GM12878 (cell line): ENCODE data around the gene DNAJC5. TPM values are rescaled to one million over a fixed set of nuclear protein-coding genes. Genes with fewer than 3 reads are reported as not detected.

ENCODE experiments used
- ATAC-seq: fragments of 200-7000 bp; cut with Tn5 transposase; 3 replicates; pipeline ENCODE4 v1.9.1; 2020; ENCODE audit warnings: mild to moderate bottlenecking, moderate library complexity
- BruUV-seq: library from RNA; stranded (reverse); fragments of 400-500 nt; replicated peaks from 2 replicates; lab custom pipeline; 2021; lab: Mats Ljungman, UMichigan
- CTCF ChIA-PET: fragments of 300-600 bp; sonication (Branson Sonifier 250); formaldehyde crosslinking; extraction: SDS; loops from one replicate; lab custom pipeline; 2021; ENCODE audit warnings: inconsistent platforms; lab: Yijun Ruan, JAX
- POLR2A ChIA-PET: fragments of 350-600 bp; formaldehyde crosslinking; extraction: SDS; loops from one replicate; lab custom pipeline; 2021; ENCODE audit warnings: inconsistent platforms; lab: Charles Lee
- RAD21 ChIA-PET: fragments of 300-600 bp; sonication (Branson Sonifier 250); formaldehyde crosslinking; loops from one replicate; lab custom pipeline; 2023; ENCODE audit warnings: antibody characterized with exemption; ENCODE audit not compliant: unreplicated experiment; lab: Charles Lee
- SMC1A ChIA-PET: fragments of 300-600 bp; sonication (Branson Sonifier 250); formaldehyde crosslinking; loops from one replicate; lab custom pipeline; 2023; ENCODE audit not compliant: unreplicated experiment, uncharacterized antibody; lab: Charles Lee
- DNase-seq: peaks from one replicate; pipeline ENCODE4 v3.0.0-alpha.2; 2011; ENCODE audit warnings: low read depth, low spot score
- FAIRE-seq: peaks from 3 replicates; lab custom pipeline; 2011; peaks lifted over from hg19 to GRCh38; lab: Jason Lieb, UNC
- H2AFZ ChIP-seq: 2 replicates; pipeline ENCODE4 v1.6.0; 2011; ENCODE audit warnings: low read depth, low read length, control low read depth; ENCODE audit not compliant: control insufficient read depth
- H3K27ac ChIP-seq: 2 replicates; pipeline ENCODE4 v1.5.1; 2011; ENCODE audit warnings: control low read depth; ENCODE audit not compliant: control insufficient read depth, insufficient read depth
- H3K27me3 ChIP-seq, 2 experiments: replicated peaks in 1 of 2; 2 replicates each; pipeline versions ENCODE4 v1.6.0 to v1.6.1; 2011; ENCODE audit warnings: low read length in 1 of 2; ENCODE audit not compliant: control insufficient read depth in 2 of 2, insufficient read depth in 2 of 2
- H3K36me3 ChIP-seq, 2 experiments: 2 replicates each; pipeline ENCODE4 v1.5.1; 2011; ENCODE audit warnings: low read length in 1 of 2; ENCODE audit not compliant: control insufficient read depth in 2 of 2, insufficient read depth in 2 of 2
- H3K4me1 ChIP-seq: 2 replicates; pipeline ENCODE4 v1.6.1; 2011; ENCODE audit warnings: mild to moderate bottlenecking, low read length, moderate library complexity, mixed read lengths; ENCODE audit not compliant: control insufficient read depth, insufficient read depth
- H3K4me2 ChIP-seq: 2 replicates; pipeline ENCODE4 v1.6.0; 2011; ENCODE audit warnings: control low read depth; ENCODE audit not compliant: control insufficient read depth, insufficient read depth
- H3K4me3 ChIP-seq: fragments of 200-600 bp; sonication (generic); 2 replicates; pipeline ENCODE4 v1.5.1; 2016
- H3K79me2 ChIP-seq: 2 replicates; pipeline ENCODE4 v1.6.0; 2011; ENCODE audit warnings: low read length; ENCODE audit not compliant: control insufficient read depth, insufficient read depth
- H3K9ac ChIP-seq: 2 replicates; pipeline ENCODE4 v1.8.0; 2011; ENCODE audit warnings: low read length, control low read depth, mixed read lengths; ENCODE audit not compliant: control insufficient read depth, insufficient read depth
- H3K9me3 ChIP-seq: replicated peaks from 3 replicates; pipeline ENCODE4 v1.5.1; 2011; ENCODE audit warnings: mild to moderate bottlenecking, low read length; ENCODE audit not compliant: control insufficient read depth, insufficient read depth
- H4K20me1 ChIP-seq: 2 replicates; pipeline ENCODE4 v1.6.0; 2011; ENCODE audit not compliant: control insufficient read depth, insufficient read depth
- E2F8 ChIP-seq: fragments of 450-650 bp; IDR thresholded peaks from 2 replicates; pipeline ENCODE4 v1.6.1; 2018; ENCODE audit warnings: mild to moderate bottlenecking, low read depth, moderate library complexity; ENCODE audit not compliant: partially characterized antibody
- FOXM1 ChIP-seq: IDR thresholded peaks from 2 replicates; pipeline ENCODE4 v1.6.1; 2012; ENCODE audit warnings: low read depth, mild to moderate bottlenecking, inconsistent platforms, low read length, moderate library complexity
- IRF3 ChIP-seq: fragments of 450-650 bp; IDR thresholded peaks from 2 replicates; pipeline ENCODE4 v1.6.1; 2014; ENCODE audit warnings: mild to moderate bottlenecking
- IRF4 ChIP-seq: IDR thresholded peaks from 2 replicates; pipeline ENCODE4 v1.6.1; 2011; ENCODE audit warnings: low read depth, low read length
- IRF5 ChIP-seq: fragments of 450-650 bp; IDR thresholded peaks from 2 replicates; pipeline ENCODE4 v1.6.1; 2017; ENCODE audit warnings: borderline replicate concordance
- JUNB ChIP-seq: IDR thresholded peaks from 2 replicates; pipeline ENCODE4 v1.6.1; 2016; ENCODE audit warnings: antibody characterized with exemption, mild to moderate bottlenecking
- LARP7 ChIP-seq: fragments of 450-650 bp; IDR thresholded peaks from 2 replicates; pipeline ENCODE4 v1.6.1; 2017; ENCODE audit warnings: mild to moderate bottlenecking
- MYB ChIP-seq: fragments of 150-350 bp; IDR thresholded peaks from 2 replicates; pipeline ENCODE4 v1.6.1; 2014; ENCODE audit warnings: mild to moderate bottlenecking, low read depth, low read length, borderline replicate concordance
- NR2C2 ChIP-seq: IDR thresholded peaks from 2 replicates; pipeline ENCODE4 v1.6.1; 2011; ENCODE audit warnings: borderline replicate concordance, low read depth; ENCODE audit not compliant: control insufficient read depth, insufficient read length
- RAD51 ChIP-seq: fragments of 450-650 bp; IDR thresholded peaks from 2 replicates; pipeline ENCODE4 v1.6.1; 2016; ENCODE audit warnings: moderate library complexity, mild to moderate bottlenecking, inconsistent platforms
- RBBP5 ChIP-seq: fragments of 200-600 bp; sonication (generic); conservative IDR thresholded peaks from 2 replicates; pipeline ENCODE4 v1.6.1; 2016
- SPI1 ChIP-seq: IDR thresholded peaks from 2 replicates; pipeline ENCODE4 v1.6.1; 2011; ENCODE audit warnings: low read depth, mild to moderate bottlenecking, low read length, moderate library complexity, borderline replicate concordance; ENCODE audit not compliant: insufficient read depth
- ZSCAN29 ChIP-seq: fragments of 450-650 bp; IDR thresholded peaks from 2 replicates; pipeline ENCODE4 v1.6.1; 2017; ENCODE audit warnings: mild to moderate bottlenecking, moderate library complexity
- WGBS: methylation state at CpG from one replicate; pipeline ENCODE4 v1.1.6; 2016; ENCODE audit warnings: low lambda C conversion rate; ENCODE audit not compliant: insufficient replicate concordance, insufficient coverage; ENCODE audit errors: missing lambda C conversion rate; 5-methylcytosine and 5-hydroxymethylcytosine counted together
- in situ Hi-C: fragments of 300-500 bp; cut with MboI; formaldehyde crosslinking; loops from 9 replicates; pipeline ENCODE4 v1.14.3; 2018; ENCODE audit warnings: mixed read lengths
- intact Hi-C: fragments of 100-400 bp; cut with micrococcal nuclease; formaldehyde crosslinking; loops from one replicate; pipeline ENCODE4 v1.14.2; 2022; ENCODE audit not compliant: unreplicated experiment
- polyA plus RNA-seq, 11 experiments: library from polyadenylated mRNA; depleted of rRNA in 4 of 11; unstranded in 6 of 11; stranded (reverse) in 5 of 11; fragments of >200 nt; fragmentation: Nextera tagmentation in 4 of 11; fragmentation: Illumina TruSeq in 1 of 11; extraction: Ambion mirVana in 4 of 11; extraction: Trizol in 1 of 11; gene quantifications; 1 replicate in 1 of 11; 2 replicates in 10 of 11; pipeline versions ENCODE4 v1.2.1 to v1.2.3, GENCODE V29; 2011 to 2016; ENCODE audit warnings: inconsistent platforms in 2 of 11, missing spikeins in 2 of 11, low read depth in 1 of 11
- total RNA-seq, 4 experiments: library from RNA; depleted of rRNA in 3 of 4; stranded (reverse); fragments of >200 nt in 3 of 4; fragmentation: Illumina TruSeq in 1 of 4; extraction: Trizol in 1 of 4; gene quantifications; 2 replicates each; pipeline versions ENCODE4 v1.2.1 to v1.2.3, GENCODE V29; 2013 to 2021

The DNAJC5 gene
- total and polyA plus RNA-seq, 10 of the 15 experiments (the other 5 are each of a cell fraction or from before 2014, with no cell fraction given) = 0.69 to 36.8 (median 17.0) TPM

- DNase-seq = no peak
- in situ Hi-C loops = no loop called here
- Histone ChIP-seq H3K27me3 (no peaks in the 10 kb centered on the region), H3K36me3 (peaks cover 0 to 4% of the 10 kb centered on the region in 2 experiments; a peak in 3 of 4 replicates)
- peak; percentile 42; the same call in 1 of the 2 replicates for TF ChIP-seq SPI1
- no peak for TF ChIP-seq RAD51
- TF ChIP-seq, all 136 proteins: peak for 1
- ATAC-seq (no peak), FAIRE-seq (no peak)
- RAD21 ChIA-PET = no interaction called here
- Histone ChIP-seq H3K9ac (no peak overlapping the region), H3K4me3 (no peak overlapping the region), H3K4me2 (no peak overlapping the region), H4K20me1 (no peaks in the 10 kb centered on the region), H3K27ac (no peak overlapping the region), H3K4me1 (no peaks in the 10 kb centered on the region), H3K9me3 (peaks cover 2% of the 10 kb centered on the region; the same call in 2 of the 3 replicates), H3K79me2 (peaks cover 46% of the 10 kb centered on the region), H2AFZ (no peak overlapping the region)
- SMC1A ChIA-PET = interaction anchor here (0.5 kb wide), 1 partner anchor 46 kb away, joined by 3 read pairs; no protein-coding TSS in a partner anchor
- intact Hi-C loops = no loop called here
- CTCF ChIA-PET = interaction anchor here (0.6 to 1.0 kb wide), 3 partner anchors 16 to 992 kb away, joined by 3 read pairs; no protein-coding TSS in a partner anchor
- 81% methylated on average over 12 of the region's 12 CpGs for WGBS
- no TSS peak for BruUV-seq
- POLR2A ChIA-PET = no interaction called here
Measured at GRCh38 chr20:63911176-63911575, 16.2 kb downstream of the DNAJC5 start.

GRCh38 chr20:63913768-63914167 lies 18.8 kb downstream of the DNAJC5 start:
- in situ Hi-C loops (no loop called here), intact Hi-C loops (no loop called here)
- CTCF ChIA-PET = no interaction called here
- BruUV-seq = no TSS peak
- DNase-seq (no peak), ATAC-seq (no peak), FAIRE-seq (no peak)
- Histone ChIP-seq H3K36me3 (peaks cover 3 to 4% of the 10 kb centered on the region in 2 experiments; a peak in 3 of 4 replicates), H3K9ac (no peak overlapping the region), H3K27ac (no peak overlapping the region), H2AFZ (no peak overlapping the region), H3K79me2 (peaks cover 35% of the 10 kb centered on the region), H3K4me2 (no peak overlapping the region), H3K4me3 (no peak overlapping the region), H3K27me3 (no peaks in the 10 kb centered on the region), H4K20me1 (no peaks in the 10 kb centered on the region), H3K9me3 (peaks cover 2% of the 10 kb centered on the region; the same call in 2 of the 3 replicates), H3K4me1 (peaks cover 3% of the 10 kb centered on the region)
- WGBS = 98% methylated on average over 12 of the region's 12 CpGs
- SMC1A ChIA-PET = no interaction called here
- POLR2A ChIA-PET = no interaction called here
- RAD21 ChIA-PET = no interaction called here
- TF ChIP-seq JUNB = no peak
- TF ChIP-seq FOXM1 = no peak
- TF ChIP-seq IRF5 = no peak
- no peak for TF ChIP-seq E2F8
- TF ChIP-seq LARP7 = no peak
- TF ChIP-seq MYB = no peak
- TF ChIP-seq ZSCAN29 = no peak
- no peak for TF ChIP-seq IRF4
- no peak for TF ChIP-seq IRF3
- no peak for TF ChIP-seq NR2C2
- TF ChIP-seq RBBP5 = no peak
